Activated CD4-positive, alpha-beta T cell treated with anti-CD3 and anti-CD28 coated beads, Interleukin-2, Interleukin-6, amounts not matched to agents 100 ng/mL and 50 ng/mL, durations not matched to agents 16 hours and 8 hours (primary cell): ENCODE results near the gene ZSCAN5A.
"Not testable (repeated sequence)": the region's sequence is repeated elsewhere in the genome, so short reads cannot be mapped to it uniquely, and the experiment has no call there.

Source experiments
- DNase-seq: peaks from one replicate; pipeline ENCODE4 v3.0.0-alpha.2; 2020

ZSCAN5A gene

GRCh38 chr19:56201973-56202372 is 112.7 kb downstream of the ZSCAN5A start, which contains the start of gene ZSCAN5C:
TSS of gene ZSCAN5C (plus strand) at chr19:56202273. CDS start at chr19:56205914, 3,641 bp downstream.
- no peak for DNase-seq

DNA sequence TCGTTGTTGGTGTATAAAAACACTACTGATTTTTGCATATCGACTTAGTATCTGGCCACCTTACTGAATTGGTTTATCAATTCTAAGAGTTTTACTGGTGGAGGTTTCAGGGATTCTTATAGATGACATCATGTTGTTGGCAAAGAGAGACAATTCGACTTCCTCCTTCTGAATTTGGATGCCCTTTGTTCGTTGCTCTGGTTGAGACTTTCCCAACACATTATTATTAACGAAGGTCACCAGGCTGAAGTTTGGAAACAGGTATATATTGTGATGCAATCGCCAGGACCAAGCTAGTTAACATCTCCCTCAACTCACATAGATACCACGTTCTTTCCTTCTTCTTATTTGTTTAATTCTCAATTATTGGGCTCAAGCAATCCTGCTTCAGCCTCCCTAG is 115.0 kb downstream of the ZSCAN5A start:
- DNase-seq, result no peak

DNA sequence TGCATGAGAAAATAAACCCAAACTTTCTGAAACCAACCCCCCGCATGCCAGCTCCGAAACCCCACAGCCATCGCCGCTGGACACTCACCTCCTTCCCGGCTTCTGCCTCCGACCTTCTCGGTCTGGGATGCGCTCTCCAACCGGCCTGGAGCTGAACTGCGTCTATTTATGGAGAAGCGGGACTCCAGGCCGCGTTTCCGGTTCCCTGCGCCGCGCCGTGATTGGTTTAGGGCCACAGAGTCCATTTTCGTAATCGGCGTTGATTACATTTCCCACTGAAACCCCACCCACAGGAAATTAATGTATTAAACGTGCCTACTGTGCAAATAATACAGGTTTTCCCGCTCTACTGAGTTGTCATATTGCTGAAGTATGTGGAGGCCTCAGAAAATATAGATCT is 117.0 kb downstream of the ZSCAN5A start, which contains the start of gene ZSCAN5B:
ZSCAN5B (minus strand) TSS at position 138 of the 400 bp plus-strand sequence. CDS start 4,731 bp downstream, outside the sequence.
- not testable (repeated sequence) for DNase-seq

GRCh38 chr19:56193981-56194640 is 120.5 kb downstream of the ZSCAN5A start:
- no peak for DNase-seq

GRCh38 chr19:56191711-56192110 is 122.9 kb downstream of the ZSCAN5A start:
- no peak for DNase-seq

DNA sequence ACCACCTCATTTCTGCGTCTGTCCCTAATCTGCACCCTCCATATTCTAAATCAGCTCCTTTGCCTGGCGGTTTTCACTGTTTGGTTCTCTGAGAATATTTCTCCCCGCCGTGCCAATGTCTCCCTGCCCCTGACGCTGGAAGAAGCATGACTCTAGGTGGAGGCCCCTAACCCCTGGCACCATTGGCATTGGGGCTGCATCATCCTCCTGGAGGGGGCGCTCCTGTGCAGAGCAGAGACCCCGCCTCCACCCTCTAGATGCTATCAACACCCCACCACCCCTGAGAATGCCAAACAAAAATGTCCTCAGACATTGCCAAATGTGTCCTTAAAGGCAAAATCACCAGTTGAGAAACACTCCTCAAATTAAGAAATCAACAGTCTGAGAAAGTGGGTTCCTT is 123.5 kb downstream of the ZSCAN5A start:
- DNase-seq, result no peak

GRCh38 chr19:56189785-56190184 is 124.9 kb downstream of the ZSCAN5A start:
- no peak for DNase-seq

DNA sequence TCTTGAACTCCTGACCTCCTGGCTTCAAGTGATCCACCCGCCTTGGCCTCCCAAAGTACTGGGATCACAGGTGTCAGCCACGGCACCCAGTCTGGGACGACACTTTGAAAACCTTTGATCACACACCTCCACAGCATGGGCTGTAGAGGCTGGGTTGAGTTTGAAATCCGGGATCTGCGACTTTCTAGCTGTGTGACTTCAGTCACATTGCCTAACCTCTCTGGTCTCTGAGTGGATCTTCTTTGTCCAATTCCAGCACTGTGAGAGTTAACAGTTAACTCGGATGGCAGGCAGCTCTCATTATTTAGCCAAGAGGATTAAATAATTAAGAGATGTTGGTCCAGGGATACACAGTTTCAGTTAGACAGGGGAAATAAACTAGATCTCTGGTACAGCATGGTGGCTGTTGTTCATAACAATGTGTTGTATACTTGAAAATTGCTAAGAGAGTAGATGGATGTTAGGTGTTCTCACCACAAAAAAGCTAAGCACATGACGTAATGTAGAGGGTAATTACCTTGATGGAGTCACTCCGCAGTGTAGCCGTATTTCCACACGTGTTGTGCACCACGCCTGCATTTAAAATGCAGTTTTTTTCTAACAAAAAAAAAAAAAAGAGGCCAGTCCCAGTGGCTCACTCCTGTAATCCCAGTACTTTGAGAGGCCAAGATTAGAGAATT is 136.9 kb downstream of the ZSCAN5A start:
- no peak for DNase-seq

GRCh38 chr19:56176881-56177280 is 137.8 kb downstream of the ZSCAN5A start:
- DNase-seq, result no peak

DNA sequence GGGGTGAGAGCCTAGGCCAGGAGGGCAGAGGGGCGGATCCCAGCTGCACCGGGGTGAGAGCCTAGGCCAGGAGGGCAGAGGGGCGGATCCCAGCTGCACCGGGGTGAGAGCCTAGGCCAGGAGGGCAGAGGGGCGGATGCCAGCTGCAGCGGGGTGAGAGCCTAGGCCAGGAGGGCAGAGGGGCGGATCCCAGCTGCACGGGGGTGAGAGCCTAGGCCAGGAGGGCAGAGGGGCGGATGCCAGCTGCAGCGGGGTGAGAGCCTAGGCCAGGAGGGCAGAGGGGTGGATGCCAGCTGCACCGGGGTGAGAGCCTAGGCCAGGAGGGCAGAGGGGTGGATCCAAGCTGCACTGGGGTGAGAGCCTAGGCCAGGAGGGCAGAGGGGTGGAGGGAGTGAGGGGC is 138.3 kb downstream of the ZSCAN5A start:
- DNase-seq, result not testable (repeated sequence)

DNA sequence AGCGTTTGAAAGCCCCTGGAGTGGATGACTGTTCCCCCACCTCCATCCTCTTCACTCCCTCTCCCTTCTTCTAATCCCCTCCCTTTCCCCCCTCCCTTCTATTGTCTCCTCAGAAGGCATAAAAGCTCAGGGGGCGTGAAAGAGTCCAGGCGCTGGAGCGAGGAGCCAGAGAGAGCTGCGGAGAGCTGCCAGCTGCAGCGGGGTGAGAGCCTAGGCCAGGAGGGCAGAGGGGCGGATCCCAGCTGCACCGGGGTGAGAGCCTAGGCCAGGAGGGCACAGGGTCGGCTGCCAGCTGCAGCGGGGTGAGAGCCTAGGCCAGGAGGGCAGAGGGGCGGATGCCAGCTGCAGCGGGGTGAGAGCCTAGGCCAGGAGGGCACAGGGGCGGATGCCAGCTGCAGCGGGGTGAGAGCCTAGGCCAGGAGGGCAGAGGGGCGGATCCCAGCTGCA is 138.8 kb downstream of the ZSCAN5A start, which contains the start of gene GALP:
GALP (plus strand) TSS at position 148 of the 447 bp plus-strand sequence. CDS start 1,101 bp downstream, outside the sequence.
- not testable (repeated sequence) for DNase-seq

- no peak for DNase-seq
Measured at GRCh38 chr19:56174550-56174949, 140.1 kb downstream of the ZSCAN5A start.

DNA sequence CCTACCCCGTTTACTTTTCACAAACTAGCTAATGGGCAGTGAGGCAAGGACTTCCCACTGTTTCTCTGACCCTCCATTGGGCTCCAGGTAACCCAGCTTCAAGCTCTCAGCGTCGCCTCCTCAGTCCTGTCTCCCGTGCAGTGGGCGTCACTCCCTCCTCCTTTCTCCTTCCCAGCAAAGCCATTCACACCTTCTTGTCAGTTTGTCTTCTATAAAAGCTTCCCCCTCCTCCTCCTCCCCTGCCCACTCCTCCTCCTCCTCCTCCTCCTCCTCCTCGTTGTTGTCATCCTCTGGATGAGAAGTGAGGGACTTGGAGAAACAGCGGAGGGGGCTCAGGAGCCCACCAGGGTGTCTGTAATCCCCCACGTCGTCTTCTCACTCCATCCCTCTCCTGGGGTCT is 140.6 kb downstream of the ZSCAN5A start:
- no peak for DNase-seq
